Measurements from ENCODE around the gene TAP1.

The TAP1 gene

GRCh38 chr6:32860674-32861073 is 7.2 kb upstream of the TAP1 start:
- no peak for DNase-seq

GRCh38 chr6:32858194-32858593 is 4.7 kb upstream of the TAP1 start:
- DNase-seq: no peak

GRCh38 chr6:32857156-32857891 is 3.8 kb upstream of the TAP1 start:
- no peak for DNase-seq

GRCh38 chr6:32855467-32856174 is 2.1 kb upstream of the TAP1 start:
- no peak for DNase-seq

- DNase-seq: no peak
Measured at GRCh38 chr6:32854376-32855178, 1.1 kb upstream of the TAP1 start.

GRCh38 chr6:32852844-32853540 is 512 bp downstream of the TAP1 start:
- no peak for DNase-seq

- DNase-seq: peak; percentile 16
Measured at GRCh38 chr6:32852018-32852843, 1.3 kb downstream of the TAP1 start.

GRCh38 chr6:32851025-32851424 is 2.5 kb downstream of the TAP1 start:
- no peak for DNase-seq

GRCh38 chr6:32849126-32849525 is 4.4 kb downstream of the TAP1 start:
- no peak for DNase-seq

- no peak for DNase-seq
Measured at GRCh38 chr6:32847795-32848194, 5.7 kb downstream of the TAP1 start.

- no peak for DNase-seq
Measured at GRCh38 chr6:32847004-32847403, 6.5 kb downstream of the TAP1 start.

GRCh38 chr6:32845384-32845884 is 8.1 kb downstream of the TAP1 start:
- no peak for DNase-seq

GRCh38 chr6:32844839-32845383 is 8.6 kb downstream of the TAP1 start:
- DNase-seq: no peak

- DNase-seq: peak; percentile 97
Measured at GRCh38 chr6:32843979-32844838, 9.3 kb downstream of the TAP1 start, which contains the start of gene PSMB8. PSMB8 (minus strand) TSS chr6:32844047; CDS start chr6:32843996, 51 bp downstream.

- DNase-seq: no peak
Measured at GRCh38 chr6:32843331-32843978, 10.0 kb downstream of the TAP1 start.

- no peak for DNase-seq
Measured at GRCh38 chr6:32842690-32843089, 10.8 kb downstream of the TAP1 start.

GRCh38 chr6:32842021-32842650 is 11.4 kb downstream of the TAP1 start:
- DNase-seq: no peak

GRCh38 chr6:32840604-32841246 is 12.8 kb downstream of the TAP1 start:
- DNase-seq: no peak

- DNase-seq: no peak
Measured at GRCh38 chr6:32839356-32839755, 14.1 kb downstream of the TAP1 start.
